Omental fat pad (tissue), 4 donors: ENCODE measurements around the gene THY1. TPM values are rescaled to one million over a fixed set of nuclear protein-coding genes. Genes with fewer than 3 reads are reported as not detected.

Experiments used
- ATAC-seq: fragments of 150-250 bp; one replicate; pipeline ENCODE4 v1.9.1; 2016; ENCODE audit warnings: mild to moderate bottlenecking, moderate library complexity; ENCODE audit not compliant: low FRiP score
- DNase-seq: peaks from one replicate; pipeline ENCODE4 v3.0.0-alpha.2; 2019; ENCODE audit warnings: low spot score
- total RNA-seq, 4 donors: library from RNA; depleted of rRNA; stranded (reverse); fragments of >200 nt; gene quantifications; one replicate each; pipeline ENCODE4 v1.1.0, GENCODE V29; 2016
- TF ChIP-seq, protein P1 (sequence below), 3 donors: fragments of 450-650 bp; IDR thresholded peaks; one replicate each; pipeline ENCODE4 v1.5.1; 2016 to 2017; ENCODE audit warnings: antibody characterized with exemption in 3 of 3, mild to moderate bottlenecking in 3 of 3, moderate library complexity in 2 of 3

Gene THY1
- total RNA-seq, 4 donors from 2014 or later, result 12.0 to 71.5 (median 33.3) TPM

DNA sequence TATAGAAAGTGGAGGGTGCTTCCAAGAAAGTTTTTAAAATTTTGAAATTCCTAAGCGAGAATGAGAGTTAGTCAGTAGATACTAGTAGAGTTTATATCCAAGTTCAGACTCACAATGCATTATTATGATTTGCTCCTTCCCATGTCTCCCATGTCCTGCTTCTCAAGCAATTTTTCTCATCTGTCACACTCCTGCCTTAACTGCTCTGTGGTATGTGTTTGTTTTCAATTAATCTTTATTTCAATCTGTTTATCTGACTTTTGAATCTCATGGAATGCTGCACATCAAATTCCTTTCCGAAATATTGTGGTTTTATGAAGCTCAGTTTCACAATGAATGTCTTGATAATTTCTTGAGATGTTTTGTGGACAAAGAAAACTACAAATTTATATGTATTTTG, 18.1 kb downstream of the THY1 start:
- TF ChIP-seq, protein P1, sequence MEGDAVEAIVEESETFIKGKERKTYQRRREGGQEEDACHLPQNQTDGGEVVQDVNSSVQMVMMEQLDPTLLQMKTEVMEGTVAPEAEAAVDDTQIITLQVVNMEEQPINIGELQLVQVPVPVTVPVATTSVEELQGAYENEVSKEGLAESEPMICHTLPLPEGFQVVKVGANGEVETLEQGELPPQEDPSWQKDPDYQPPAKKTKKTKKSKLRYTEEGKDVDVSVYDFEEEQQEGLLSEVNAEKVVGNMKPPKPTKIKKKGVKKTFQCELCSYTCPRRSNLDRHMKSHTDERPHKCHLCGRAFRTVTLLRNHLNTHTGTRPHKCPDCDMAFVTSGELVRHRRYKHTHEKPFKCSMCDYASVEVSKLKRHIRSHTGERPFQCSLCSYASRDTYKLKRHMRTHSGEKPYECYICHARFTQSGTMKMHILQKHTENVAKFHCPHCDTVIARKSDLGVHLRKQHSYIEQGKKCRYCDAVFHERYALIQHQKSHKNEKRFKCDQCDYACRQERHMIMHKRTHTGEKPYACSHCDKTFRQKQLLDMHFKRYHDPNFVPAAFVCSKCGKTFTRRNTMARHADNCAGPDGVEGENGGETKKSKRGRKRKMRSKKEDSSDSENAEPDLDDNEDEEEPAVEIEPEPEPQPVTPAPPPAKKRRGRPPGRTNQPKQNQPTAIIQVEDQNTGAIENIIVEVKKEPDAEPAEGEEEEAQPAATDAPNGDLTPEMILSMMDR (IDR thresholded peaks at IDR 0.05), result no peak
- DNase-seq (no peak), ATAC-seq (no peak)

DNA sequence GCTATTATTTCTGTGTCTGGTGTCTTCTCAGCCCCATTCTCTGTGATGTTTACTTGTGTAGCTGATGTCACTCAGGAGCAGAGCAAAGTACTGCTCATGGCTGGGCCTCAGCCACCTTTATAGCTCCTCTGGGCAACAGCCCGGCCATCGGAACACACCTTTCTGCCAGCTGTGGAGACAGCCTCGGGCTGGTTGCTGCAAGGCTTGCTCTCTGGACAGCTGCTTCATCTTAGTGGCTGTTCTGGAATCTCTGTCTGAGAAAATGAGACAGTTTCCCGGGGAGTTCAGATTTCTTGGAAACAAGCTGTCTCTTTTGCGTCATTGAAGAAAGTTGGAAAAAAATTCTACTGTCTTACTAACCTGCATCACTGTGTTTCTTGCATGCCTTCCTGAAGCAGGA, 20.0 kb downstream of the THY1 start:
- DNase-seq (no peak), ATAC-seq (no peak)
- TF ChIP-seq, protein P1 (IDR thresholded peaks at IDR 0.05), result no peak

DNA sequence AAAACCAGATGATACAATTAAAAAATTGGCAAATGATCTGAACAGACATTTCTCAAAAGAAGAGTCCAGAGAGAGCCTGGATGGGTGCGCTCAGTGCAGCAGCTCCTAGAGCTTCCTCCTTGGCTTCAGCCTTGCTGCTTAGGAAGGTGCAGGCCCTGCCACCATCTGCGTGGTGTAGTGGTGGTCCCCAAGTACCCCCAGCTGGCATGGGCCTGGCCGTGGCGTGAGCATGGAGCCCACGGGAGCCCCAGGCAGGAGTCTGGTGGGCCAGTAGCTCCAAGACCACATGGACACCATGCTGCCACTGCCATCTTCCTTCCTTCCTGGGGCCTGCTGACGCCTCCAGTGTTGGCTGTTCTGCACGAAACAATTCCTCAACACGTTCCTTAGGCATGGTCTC, 20.5 kb downstream of the THY1 start:
- no peak for ATAC-seq
- no peak for DNase-seq
- TF ChIP-seq, protein P1 (IDR thresholded peaks at IDR 0.05), result no peak

DNA sequence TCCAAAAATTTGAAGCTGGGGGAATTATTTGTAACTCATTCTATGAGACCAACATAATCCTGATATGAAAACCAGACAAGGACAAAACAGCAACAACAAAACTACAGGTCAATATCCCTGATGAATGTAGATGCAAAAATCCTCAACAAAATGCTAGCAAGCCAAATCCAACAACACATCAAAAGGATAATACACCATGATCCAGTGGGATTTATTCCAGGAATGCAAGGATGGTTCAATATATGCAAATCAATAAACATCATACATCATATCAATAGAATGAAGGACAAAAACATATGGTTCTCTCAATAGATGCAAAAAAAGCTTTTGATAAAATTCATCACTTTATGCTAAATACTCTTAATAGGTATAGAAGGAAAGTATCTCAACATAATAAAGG, 22.1 kb downstream of the THY1 start:
- TF ChIP-seq, protein P1 (IDR thresholded peaks at IDR 0.05), result no peak
- ATAC-seq (no peak), DNase-seq (no peak)

DNA sequence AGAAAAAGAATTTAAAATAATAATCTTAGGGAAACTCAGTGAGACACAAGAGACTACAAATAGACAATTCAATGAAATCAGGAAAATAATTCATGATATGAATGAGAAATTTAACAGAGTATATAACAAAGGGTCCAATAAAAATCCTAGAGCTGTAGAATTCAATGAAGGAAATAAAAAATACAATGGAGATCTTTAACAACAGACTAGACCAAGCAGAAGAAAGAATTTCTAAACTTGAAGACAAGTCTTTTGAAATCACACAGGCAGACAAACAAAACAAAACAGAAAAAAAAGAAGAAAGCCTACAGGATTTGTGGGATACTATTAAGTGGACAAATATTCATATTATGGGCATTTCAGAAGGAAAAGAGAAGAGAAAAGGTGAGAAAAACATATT, 25.2 kb downstream of the THY1 start:
- TF ChIP-seq, protein P1 (IDR thresholded peaks at IDR 0.05), result no peak

DNA sequence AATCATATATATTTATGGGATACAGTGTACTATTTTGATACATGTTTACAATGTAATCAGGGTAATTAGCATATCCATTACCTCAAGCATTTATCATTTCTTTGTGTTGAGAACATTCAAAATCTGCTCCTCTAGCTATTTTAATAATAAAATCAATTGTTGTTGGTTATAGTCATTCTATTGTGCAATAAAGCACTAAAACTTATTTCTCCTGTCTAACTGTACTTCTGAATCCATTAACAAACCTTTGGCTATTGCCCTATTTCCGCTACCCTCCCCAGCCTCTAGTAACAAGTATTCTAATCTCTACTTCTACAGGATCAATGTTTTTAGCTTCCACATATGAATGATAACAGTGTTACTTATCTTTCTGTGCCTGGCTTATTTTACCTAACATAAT, 26.1 kb downstream of the THY1 start:
- no peak for DNase-seq
- no peak for ATAC-seq
- TF ChIP-seq, protein P1 (IDR thresholded peaks at IDR 0.05), result no peak

More for the DNA sequence above, 25.2 kb downstream of the THY1 start:
- ATAC-seq, result no peak
- no peak for DNase-seq

DNA sequence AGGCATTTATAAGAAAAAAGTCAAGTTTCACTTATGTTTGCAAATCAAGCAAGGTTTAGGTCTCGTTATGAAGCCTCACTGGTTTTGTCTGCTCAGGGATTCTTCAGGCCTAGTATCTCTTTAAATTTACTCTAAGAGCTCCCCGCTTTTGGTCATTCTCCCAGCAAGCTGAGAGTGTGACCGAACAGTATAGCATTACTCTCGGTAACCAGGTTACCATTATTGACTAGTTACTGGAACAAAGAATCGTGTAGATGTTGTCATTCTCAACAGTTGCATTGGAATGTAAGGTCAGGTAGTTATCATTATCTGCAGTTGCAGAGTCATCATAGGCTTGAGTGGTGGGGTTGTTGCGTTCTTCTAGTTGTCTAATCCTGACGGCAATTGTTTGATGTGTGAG, 31.7 kb downstream of the THY1 start:
- TF ChIP-seq, protein P1 (IDR thresholded peaks at IDR 0.05), result no peak

More for the DNA sequence above, 31.7 kb downstream of the THY1 start:
- ATAC-seq (no peak), DNase-seq (no peak)
